ENCODE data around the gene GPR176.

Gene GPR176

DNA sequence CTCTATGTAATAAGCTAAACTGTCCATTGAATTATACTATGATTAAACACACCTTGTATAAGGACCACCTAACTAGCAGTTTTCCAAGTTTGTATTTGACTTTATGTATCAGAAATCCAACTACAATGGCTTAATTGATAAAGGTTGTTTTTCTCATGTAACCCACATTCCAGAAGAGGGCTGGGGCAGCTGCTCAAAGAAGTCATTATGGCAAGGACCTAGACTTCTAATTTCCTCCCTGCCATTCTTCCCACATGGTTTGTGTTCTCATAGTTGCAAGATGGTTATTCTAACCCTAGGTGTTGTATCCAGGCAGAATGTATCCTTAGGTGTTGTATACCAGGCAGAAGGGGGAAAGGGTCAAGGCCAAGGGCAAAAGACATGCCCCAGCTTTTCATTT lies 35.7 kb downstream of the GPR176 start:
- H3K9ac ChIP-seq (ENCODE audit: low read depth, low read length, poor library complexity, severe bottlenecking), result no peak overlapping the region
- H3K79me2 ChIP-seq (ENCODE audit: insufficient read depth, low read length), result no peaks in the 10 kb centered on the region
- TF ChIP-seq EZH2phosphoT487 (IDR thresholded peaks at IDR 0.05; ENCODE audit: borderline replicate concordance), result no peak
- no peak for TF ChIP-seq CTCF (conservative IDR thresholded peaks at IDR 0.05; ENCODE audit: low read length)

GRCh38 chr15:39882602-39883001 lies 37.5 kb downstream of the GPR176 start:
- H3K9me2 ChIP-seq (replicated peaks; ENCODE audit: low read depth, low read length), result no peaks in the 10 kb centered on the region
- H3K9me3 ChIP-seq (ENCODE audit: insufficient read depth, low read depth, low read length), result no peaks in the 10 kb centered on the region
- no peaks in the 10 kb centered on the region for H3K27me3 ChIP-seq (ENCODE audit: insufficient read depth, low read length, poor library complexity, severe bottlenecking)
- no peak overlapping the region for H3K4me3 ChIP-seq (ENCODE audit: low read length, poor library complexity, severe bottlenecking)
- no peaks in the 10 kb centered on the region for H4K20me1 ChIP-seq (ENCODE audit: insufficient read depth, low read length, poor library complexity, severe bottlenecking)
- no peaks in the 10 kb centered on the region for H3K4me1 ChIP-seq (ENCODE audit: insufficient read depth, low read length, poor library complexity, severe bottlenecking)
- H3K4me2 ChIP-seq (ENCODE audit: low read depth, low read length, poor library complexity, severe bottlenecking), result no peak overlapping the region
- H3K79me2 ChIP-seq (ENCODE audit: insufficient read depth, low read length), result no peaks in the 10 kb centered on the region
- no peak overlapping the region for H3K9ac ChIP-seq (ENCODE audit: low read depth, low read length, poor library complexity, severe bottlenecking)
- no peaks in the 10 kb centered on the region for H3K36me3 ChIP-seq (ENCODE audit: insufficient read depth, low read length)
- TF ChIP-seq EZH2phosphoT487 (IDR thresholded peaks at IDR 0.05; ENCODE audit: borderline replicate concordance) (no peak), CTCF (conservative IDR thresholded peaks at IDR 0.05; ENCODE audit: low read length) (no peak)
- no peak overlapping the region for H2AFZ ChIP-seq (ENCODE audit: low read length)
- H3F3A ChIP-seq (ENCODE audit: low read depth), result no peaks in the 10 kb centered on the region

More for the DNA sequence above, 35.7 kb downstream of the GPR176 start:
- Histone ChIP-seq H4K20me1 (ENCODE audit: insufficient read depth, low read length, poor library complexity, severe bottlenecking) (no peaks in the 10 kb centered on the region), H3K4me2 (ENCODE audit: low read depth, low read length, poor library complexity, severe bottlenecking) (no peak overlapping the region), H3K27me3 (ENCODE audit: insufficient read depth, low read length, poor library complexity, severe bottlenecking) (no peaks in the 10 kb centered on the region), H3K4me3 (ENCODE audit: low read length, poor library complexity, severe bottlenecking) (no peak overlapping the region), H3K9me3 (ENCODE audit: insufficient read depth, low read depth, low read length) (no peaks in the 10 kb centered on the region), H3K4me1 (ENCODE audit: insufficient read depth, low read length, poor library complexity, severe bottlenecking) (no peaks in the 10 kb centered on the region), H2AFZ (ENCODE audit: low read length) (no peak overlapping the region), H3F3A (ENCODE audit: low read depth) (no peaks in the 10 kb centered on the region), H3K9me2 (replicated peaks; ENCODE audit: low read depth, low read length) (no peaks in the 10 kb centered on the region), H3K36me3 (ENCODE audit: insufficient read depth, low read length) (no peaks in the 10 kb centered on the region)

DNA sequence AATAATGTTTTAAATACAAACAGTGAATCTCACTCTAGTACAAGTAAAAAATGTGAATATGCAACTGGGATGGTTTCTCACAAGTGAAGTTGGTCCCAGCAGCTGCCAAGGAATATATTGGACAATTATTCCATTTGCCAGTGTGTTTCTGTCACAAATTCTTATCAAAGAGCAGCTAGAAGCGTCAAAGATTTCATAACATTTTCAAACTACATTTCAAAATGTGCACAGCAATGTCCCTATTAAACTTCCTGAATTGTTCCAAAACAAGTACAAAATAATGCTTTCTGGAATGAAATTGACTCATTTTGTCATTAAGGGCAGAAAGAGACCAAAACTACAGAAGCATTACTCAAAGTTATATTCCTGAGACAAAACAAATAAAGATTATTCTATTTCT lies 38.3 kb downstream of the GPR176 start:
- no peaks in the 10 kb centered on the region for H3K27me3 ChIP-seq (ENCODE audit: insufficient read depth, low read length, poor library complexity, severe bottlenecking)
- no peak overlapping the region for H3K4me3 ChIP-seq (ENCODE audit: low read length, poor library complexity, severe bottlenecking)
- H3K4me2 ChIP-seq (ENCODE audit: low read depth, low read length, poor library complexity, severe bottlenecking), result no peak overlapping the region
- no peaks in the 10 kb centered on the region for H3K4me1 ChIP-seq (ENCODE audit: insufficient read depth, low read length, poor library complexity, severe bottlenecking)
- H3K9me2 ChIP-seq (replicated peaks; ENCODE audit: low read depth, low read length), result no peaks in the 10 kb centered on the region
- H3F3A ChIP-seq (ENCODE audit: low read depth), result no peaks in the 10 kb centered on the region
- no peaks in the 10 kb centered on the region for H3K36me3 ChIP-seq (ENCODE audit: insufficient read depth, low read length)
- no peaks in the 10 kb centered on the region for H3K79me2 ChIP-seq (ENCODE audit: insufficient read depth, low read length)
- no peak overlapping the region for H2AFZ ChIP-seq (ENCODE audit: low read length)
- TF ChIP-seq EZH2phosphoT487 (IDR thresholded peaks at IDR 0.05; ENCODE audit: borderline replicate concordance), result no peak
- no peak for TF ChIP-seq CTCF (conservative IDR thresholded peaks at IDR 0.05; ENCODE audit: low read length)
- no peaks in the 10 kb centered on the region for H3K9me3 ChIP-seq (ENCODE audit: insufficient read depth, low read depth, low read length)
- H3K9ac ChIP-seq (ENCODE audit: low read depth, low read length, poor library complexity, severe bottlenecking), result no peak overlapping the region
- H4K20me1 ChIP-seq (ENCODE audit: insufficient read depth, low read length, poor library complexity, severe bottlenecking), result no peaks in the 10 kb centered on the region
